Measurements from ENCODE around the gene FBH1.

DNA sequence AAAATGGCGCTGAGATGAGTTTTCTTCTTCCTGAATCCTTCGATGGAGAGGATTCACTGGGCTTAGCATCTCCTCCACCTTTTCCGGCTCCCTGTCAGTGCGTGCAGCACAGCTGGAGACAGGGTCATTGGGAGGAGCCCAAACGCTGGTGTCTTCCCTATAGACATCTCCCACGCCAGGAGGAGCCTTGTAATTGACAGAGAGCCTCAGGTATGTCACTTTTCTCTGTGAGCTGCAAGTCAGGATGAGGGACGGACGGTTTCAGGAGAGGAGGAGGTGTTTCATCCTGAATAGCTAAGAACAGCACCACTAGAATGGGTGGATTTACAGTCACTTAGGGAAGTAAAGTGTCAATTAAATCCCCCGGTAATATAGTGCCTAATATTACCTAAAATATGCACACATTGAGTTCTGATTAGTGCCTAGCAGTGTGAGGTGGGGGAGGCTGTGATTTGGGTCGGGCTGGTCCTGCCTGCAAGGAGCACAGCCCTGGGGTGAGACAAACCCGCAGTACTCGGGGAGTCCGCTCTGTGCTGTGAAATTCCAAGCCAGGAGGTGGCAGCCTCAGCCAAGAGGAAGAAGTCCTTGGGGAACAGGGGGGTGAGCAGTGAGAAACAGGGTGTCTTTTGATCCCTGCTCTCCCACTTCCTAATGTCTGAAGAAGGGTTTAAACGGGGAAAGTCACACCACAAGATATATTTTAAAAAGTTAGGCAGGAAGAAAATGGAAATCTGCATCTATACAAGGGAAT is 59.1 kb downstream of the FBH1 start:
- TF ChIP-seq, protein P1, sequence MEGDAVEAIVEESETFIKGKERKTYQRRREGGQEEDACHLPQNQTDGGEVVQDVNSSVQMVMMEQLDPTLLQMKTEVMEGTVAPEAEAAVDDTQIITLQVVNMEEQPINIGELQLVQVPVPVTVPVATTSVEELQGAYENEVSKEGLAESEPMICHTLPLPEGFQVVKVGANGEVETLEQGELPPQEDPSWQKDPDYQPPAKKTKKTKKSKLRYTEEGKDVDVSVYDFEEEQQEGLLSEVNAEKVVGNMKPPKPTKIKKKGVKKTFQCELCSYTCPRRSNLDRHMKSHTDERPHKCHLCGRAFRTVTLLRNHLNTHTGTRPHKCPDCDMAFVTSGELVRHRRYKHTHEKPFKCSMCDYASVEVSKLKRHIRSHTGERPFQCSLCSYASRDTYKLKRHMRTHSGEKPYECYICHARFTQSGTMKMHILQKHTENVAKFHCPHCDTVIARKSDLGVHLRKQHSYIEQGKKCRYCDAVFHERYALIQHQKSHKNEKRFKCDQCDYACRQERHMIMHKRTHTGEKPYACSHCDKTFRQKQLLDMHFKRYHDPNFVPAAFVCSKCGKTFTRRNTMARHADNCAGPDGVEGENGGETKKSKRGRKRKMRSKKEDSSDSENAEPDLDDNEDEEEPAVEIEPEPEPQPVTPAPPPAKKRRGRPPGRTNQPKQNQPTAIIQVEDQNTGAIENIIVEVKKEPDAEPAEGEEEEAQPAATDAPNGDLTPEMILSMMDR (IDR thresholded peaks at IDR 0.05; ENCODE audit: low read depth, low read length, poor library complexity, severe bottlenecking): peak; percentile 41
- no peak for TF ChIP-seq EZH2phosphoT487 (IDR thresholded peaks at IDR 0.05; ENCODE audit: borderline replicate concordance, low read length)

Measured in DOHH2 (cell line).